ENCODE results near the gene CAP1. TPM values are rescaled to one million over a fixed set of nuclear protein-coding genes. Genes with fewer than 3 reads are reported as not detected.
A peak's percentile ranks its signal among the peaks of the same experiment; 100 is the strongest.
"Not testable (repeated sequence)": the region's sequence is repeated elsewhere in the genome, so short reads cannot be mapped to it uniquely, and the experiment has no call there.

Gene CAP1
- polyA plus RNA-seq, 1 donor, result 198 TPM

GRCh38 chr1:40073062-40073461, 32.5 kb downstream of the CAP1 start:
- no CpG with 5 or more reads among the region's 4 CpGs for WGBS (ENCODE audit: insufficient coverage, low lambda C conversion rate)
- Histone ChIP-seq H3K9me3 (ENCODE audit: control insufficient read depth, low read depth, low read length) (no peaks in the 10 kb centered on the region), H3K27me3 (ENCODE audit: control insufficient read depth, insufficient read depth, low read length) (no peaks in the 10 kb centered on the region), H3K27ac (ENCODE audit: low read length) (no peak overlapping the region), H3K4me3 (ENCODE audit: low read length) (no peak overlapping the region), H3K36me3 (ENCODE audit: control insufficient read depth, insufficient read depth, low read length) (peaks cover 80% of the 10 kb centered on the region), H3K4me1 (ENCODE audit: control insufficient read depth, insufficient read depth, low read length) (no peaks in the 10 kb centered on the region)
- DNase-seq, result no peak

- Histone ChIP-seq H3K27ac (ENCODE audit: low read length) (no peak overlapping the region), H3K4me1 (ENCODE audit: control insufficient read depth, insufficient read depth, low read length) (no peaks in the 10 kb centered on the region), H3K27me3 (ENCODE audit: control insufficient read depth, insufficient read depth, low read length) (no peaks in the 10 kb centered on the region), H3K36me3 (ENCODE audit: control insufficient read depth, insufficient read depth, low read length) (peaks cover 66% of the 10 kb centered on the region), H3K4me3 (ENCODE audit: low read length) (no peak overlapping the region), H3K9me3 (ENCODE audit: control insufficient read depth, low read depth, low read length) (no peaks in the 10 kb centered on the region)
- DNase-seq, result no peak
- no CpG with 5 or more reads among the region's 4 CpGs for WGBS (ENCODE audit: insufficient coverage, low lambda C conversion rate)
These were observed 34.7 kb downstream of the CAP1 start for GRCh38 chr1:40075266-40075665.

GRCh38 chr1:40076895-40077312, 36.4 kb downstream of the CAP1 start:
- WGBS (ENCODE audit: insufficient coverage, low lambda C conversion rate), result no CpG with 5 or more reads among the region's 5 CpGs
- Histone ChIP-seq H3K27ac (ENCODE audit: low read length) (no peak overlapping the region), H3K27me3 (ENCODE audit: control insufficient read depth, insufficient read depth, low read length) (no peaks in the 10 kb centered on the region), H3K4me3 (ENCODE audit: low read length) (no peak overlapping the region), H3K36me3 (ENCODE audit: control insufficient read depth, insufficient read depth, low read length) (peaks cover 56% of the 10 kb centered on the region), H3K9me3 (ENCODE audit: control insufficient read depth, low read depth, low read length) (no peaks in the 10 kb centered on the region), H3K4me1 (ENCODE audit: control insufficient read depth, insufficient read depth, low read length) (no peaks in the 10 kb centered on the region)
- no peak for DNase-seq

DNA sequence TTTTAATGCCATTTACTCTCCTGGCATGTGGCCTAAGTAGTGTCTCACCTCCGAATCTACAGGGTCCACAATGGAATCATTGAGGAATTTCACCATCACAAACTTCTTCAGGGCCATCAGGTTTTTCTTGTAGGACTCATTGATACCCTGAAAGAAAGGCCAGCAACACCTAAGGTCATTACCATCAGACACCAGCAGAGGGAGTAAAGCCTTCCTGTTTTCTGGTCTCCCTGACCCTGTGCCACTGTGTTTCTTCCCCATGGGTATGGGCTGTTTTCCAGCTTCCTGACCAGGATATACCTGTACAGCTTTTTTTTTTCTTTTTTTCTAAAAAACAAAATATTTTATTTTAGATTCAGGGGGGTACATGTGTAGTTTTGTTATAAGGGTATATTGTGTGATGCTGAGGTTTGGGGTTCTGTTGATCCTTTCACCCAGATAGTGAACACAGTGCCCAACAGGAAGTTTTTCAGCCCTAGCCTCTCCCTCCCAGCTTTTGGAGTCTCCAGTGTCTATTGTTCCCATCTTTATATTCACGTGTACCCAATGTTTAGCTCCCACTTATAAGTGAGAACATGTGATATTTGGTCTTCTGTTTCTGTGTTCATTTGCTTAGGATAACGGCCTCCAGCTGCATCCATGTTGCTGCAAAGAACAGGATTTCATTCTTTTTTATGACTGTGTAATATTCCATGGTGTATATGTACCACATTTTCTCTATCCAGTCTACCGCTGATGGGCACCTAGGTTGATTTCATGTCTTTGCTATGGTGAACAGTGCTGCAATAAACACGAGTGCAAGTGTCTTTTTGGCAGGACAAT, 38.2 kb downstream of the CAP1 start:
- H3K4me3 ChIP-seq (ENCODE audit: low read length), result no peak overlapping the region
- DNase-seq, result peak; percentile 17 to 31
- no peak overlapping the region for H3K27ac ChIP-seq (ENCODE audit: low read length)
- H3K9me3 ChIP-seq (ENCODE audit: control insufficient read depth, low read depth, low read length), result no peaks in the 10 kb centered on the region
- H3K4me1 ChIP-seq (ENCODE audit: control insufficient read depth, insufficient read depth, low read length), result no peaks in the 10 kb centered on the region
- 100% methylated on average over 2 of the region's 5 CpGs for WGBS (ENCODE audit: insufficient coverage, low lambda C conversion rate)
- H3K36me3 ChIP-seq (ENCODE audit: control insufficient read depth, insufficient read depth, low read length), result peaks cover 48% of the 10 kb centered on the region
- H3K27me3 ChIP-seq (ENCODE audit: control insufficient read depth, insufficient read depth, low read length), result no peaks in the 10 kb centered on the region

- H3K9me3 ChIP-seq (ENCODE audit: control insufficient read depth, low read depth, low read length), result no peaks in the 10 kb centered on the region
- no peak for DNase-seq
- no CpG with 5 or more reads among the region's 6 CpGs for WGBS (ENCODE audit: insufficient coverage, low lambda C conversion rate)
- no peak overlapping the region for H3K27ac ChIP-seq (ENCODE audit: low read length)
- peaks cover 41% of the 10 kb centered on the region for H3K36me3 ChIP-seq (ENCODE audit: control insufficient read depth, insufficient read depth, low read length)
- H3K4me3 ChIP-seq (ENCODE audit: low read length), result no peak overlapping the region
- H3K4me1 ChIP-seq (ENCODE audit: control insufficient read depth, insufficient read depth, low read length), result no peaks in the 10 kb centered on the region
- H3K27me3 ChIP-seq (ENCODE audit: control insufficient read depth, insufficient read depth, low read length), result no peaks in the 10 kb centered on the region
These were observed 39.4 kb downstream of the CAP1 start for GRCh38 chr1:40079774-40080400.

- Histone ChIP-seq H3K27ac (ENCODE audit: low read length) (no peak overlapping the region), H3K4me1 (ENCODE audit: control insufficient read depth, insufficient read depth, low read length) (no peaks in the 10 kb centered on the region), H3K36me3 (ENCODE audit: control insufficient read depth, insufficient read depth, low read length) (peaks cover 30% of the 10 kb centered on the region), H3K27me3 (ENCODE audit: control insufficient read depth, insufficient read depth, low read length) (no peaks in the 10 kb centered on the region), H3K4me3 (ENCODE audit: low read length) (no peak overlapping the region), H3K9me3 (ENCODE audit: control insufficient read depth, low read depth, low read length) (no peaks in the 10 kb centered on the region)
- no peak for DNase-seq
- WGBS (ENCODE audit: insufficient coverage, low lambda C conversion rate), result no CpG with 5 or more reads among the region's 7 CpGs
These were observed 41.3 kb downstream of the CAP1 start for GRCh38 chr1:40081871-40082270.

- H3K4me1 ChIP-seq (ENCODE audit: control insufficient read depth, insufficient read depth, low read length); H3K27ac ChIP-seq (ENCODE audit: low read length); H3K9me3 ChIP-seq (ENCODE audit: control insufficient read depth, low read depth, low read length); H3K4me3 ChIP-seq (ENCODE audit: low read length); H3K27me3 ChIP-seq (ENCODE audit: control insufficient read depth, insufficient read depth, low read length): not testable (repeated sequence)
- no CpG with 5 or more reads among the region's 11 CpGs for WGBS (ENCODE audit: insufficient coverage, low lambda C conversion rate)
- peak in 1 of 2 donors; percentile 31 for DNase-seq
- H3K36me3 ChIP-seq (ENCODE audit: control insufficient read depth, insufficient read depth, low read length), result peaks cover 35% of the 10 kb centered on the region
These were observed 44.2 kb downstream of the CAP1 start for GRCh38 chr1:40084750-40085149.

DNA sequence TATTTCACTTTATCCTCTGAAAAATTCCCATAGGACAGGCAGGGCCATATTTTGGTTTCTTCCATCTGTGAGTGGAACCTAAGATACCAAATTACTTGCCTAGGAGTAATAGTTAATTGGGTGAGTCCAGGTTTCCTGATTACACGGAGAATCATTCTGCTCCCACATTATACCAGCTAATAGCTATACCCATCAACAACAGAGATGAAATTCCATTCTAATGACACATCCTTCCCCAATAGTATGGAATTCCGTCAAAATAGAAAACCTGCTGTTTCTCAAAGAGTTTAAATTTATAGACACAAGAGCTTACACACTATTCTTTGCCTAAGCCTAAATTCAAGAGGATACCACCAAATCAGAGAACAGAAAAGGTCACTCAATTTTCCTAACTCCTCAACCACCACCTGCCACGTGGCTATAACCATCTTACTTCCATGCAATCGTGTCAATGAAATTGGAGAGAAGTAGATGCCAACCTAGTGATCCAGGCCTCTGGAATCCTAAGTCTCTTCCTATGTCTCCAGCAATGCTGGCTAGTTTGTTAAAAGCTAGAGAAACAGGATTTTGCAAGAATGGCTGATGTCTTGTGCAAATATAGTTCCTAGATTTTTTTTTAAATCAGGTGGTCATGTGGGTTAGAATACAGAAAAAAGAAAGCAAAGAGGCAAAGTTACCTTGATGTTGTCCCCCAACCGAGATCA, 50.3 kb downstream of the CAP1 start:
- Histone ChIP-seq H3K27me3 (ENCODE audit: control insufficient read depth, insufficient read depth, low read length) (no peaks in the 10 kb centered on the region), H3K4me1 (ENCODE audit: control insufficient read depth, insufficient read depth, low read length) (no peaks in the 10 kb centered on the region), H3K4me3 (ENCODE audit: low read length) (no peak overlapping the region), H3K36me3 (ENCODE audit: control insufficient read depth, insufficient read depth, low read length) (peaks cover 38% of the 10 kb centered on the region), H3K27ac (ENCODE audit: low read length) (no peak overlapping the region), H3K9me3 (ENCODE audit: control insufficient read depth, low read depth, low read length) (no peaks in the 10 kb centered on the region)
- 100% methylated on average over 2 of the region's 5 CpGs for WGBS (ENCODE audit: insufficient coverage, low lambda C conversion rate)
- no peak for DNase-seq

GRCh38 chr1:40092241-40092640, 51.7 kb downstream of the CAP1 start:
- no peak overlapping the region for H3K4me3 ChIP-seq (ENCODE audit: low read length)
- H3K27ac ChIP-seq (ENCODE audit: low read length), result no peak overlapping the region
- H3K36me3 ChIP-seq (ENCODE audit: control insufficient read depth, insufficient read depth, low read length), result peaks cover 38% of the 10 kb centered on the region
- WGBS (ENCODE audit: insufficient coverage, low lambda C conversion rate), result no CpG with 5 or more reads among the region's 2 CpGs
- no peaks in the 10 kb centered on the region for H3K27me3 ChIP-seq (ENCODE audit: control insufficient read depth, insufficient read depth, low read length)
- no peak for DNase-seq
- H3K9me3 ChIP-seq (ENCODE audit: control insufficient read depth, low read depth, low read length), result no peaks in the 10 kb centered on the region
- peaks cover 4% of the 10 kb centered on the region for H3K4me1 ChIP-seq (ENCODE audit: control insufficient read depth, insufficient read depth, low read length)

DNA sequence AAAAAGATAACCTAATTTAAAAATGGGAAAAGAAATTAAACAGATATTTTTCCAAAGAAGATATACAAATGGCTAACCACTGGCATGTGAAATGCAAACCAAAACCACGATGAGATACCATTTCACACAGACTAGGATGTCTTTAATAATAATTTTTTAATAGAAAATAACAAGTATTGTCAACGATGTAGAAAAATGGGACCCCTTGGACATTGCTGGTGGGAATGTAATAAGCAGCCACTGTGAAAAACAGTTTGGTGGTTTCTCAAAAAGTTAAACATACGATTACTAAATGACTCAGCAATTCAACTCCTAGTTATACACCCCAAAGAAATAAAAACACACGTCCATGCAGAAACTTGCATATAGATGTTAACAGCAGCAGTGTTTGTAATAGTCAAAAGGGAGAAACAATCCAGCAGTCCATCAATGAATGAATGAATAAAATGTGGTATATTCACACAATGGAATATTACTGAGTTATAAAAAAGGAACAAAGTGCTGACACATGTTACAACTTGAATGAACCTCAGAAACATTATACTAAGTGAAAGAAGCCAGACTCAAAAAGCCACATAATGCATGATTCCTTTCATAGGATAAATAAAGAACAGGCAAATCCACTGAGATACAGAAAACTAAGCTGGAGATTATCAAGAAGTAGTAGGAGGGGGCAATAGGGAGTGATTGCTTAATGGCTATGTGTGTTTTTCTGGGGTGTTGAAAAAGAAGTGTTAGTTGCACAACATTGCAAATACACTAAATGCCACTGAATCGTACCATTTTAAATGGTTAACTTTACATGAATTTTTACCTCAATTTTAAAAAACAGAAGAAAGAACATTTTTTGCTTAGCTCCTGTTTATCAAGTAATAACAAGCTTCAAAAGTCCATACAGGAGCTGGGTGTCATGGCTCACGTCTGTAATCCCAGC, 52.4 kb downstream of the CAP1 start:
- H3K4me1 ChIP-seq (ENCODE audit: control insufficient read depth, insufficient read depth, low read length), result peaks cover 8% of the 10 kb centered on the region
- DNase-seq, result no peak
- WGBS (ENCODE audit: insufficient coverage, low lambda C conversion rate), result 83% methylated on average over 3 of the region's 6 CpGs

More for the DNA sequence above, 52.4 kb downstream of the CAP1 start:
- Histone ChIP-seq H3K4me3 (ENCODE audit: low read length) (no peak overlapping the region), H3K27me3 (ENCODE audit: control insufficient read depth, insufficient read depth, low read length) (no peaks in the 10 kb centered on the region), H3K27ac (ENCODE audit: low read length) (no peak overlapping the region), H3K9me3 (ENCODE audit: control insufficient read depth, low read depth, low read length) (no peaks in the 10 kb centered on the region), H3K36me3 (ENCODE audit: control insufficient read depth, insufficient read depth, low read length) (peaks cover 30% of the 10 kb centered on the region)

Data from large intestine (tissue), 3 donors.